ENCODE data around the gene GRID2IP.
"Not testable (repeated sequence)": the region's sequence is repeated elsewhere in the genome, so short reads cannot be mapped to it uniquely, and the experiment has no call there.

Gene GRID2IP

DNA sequence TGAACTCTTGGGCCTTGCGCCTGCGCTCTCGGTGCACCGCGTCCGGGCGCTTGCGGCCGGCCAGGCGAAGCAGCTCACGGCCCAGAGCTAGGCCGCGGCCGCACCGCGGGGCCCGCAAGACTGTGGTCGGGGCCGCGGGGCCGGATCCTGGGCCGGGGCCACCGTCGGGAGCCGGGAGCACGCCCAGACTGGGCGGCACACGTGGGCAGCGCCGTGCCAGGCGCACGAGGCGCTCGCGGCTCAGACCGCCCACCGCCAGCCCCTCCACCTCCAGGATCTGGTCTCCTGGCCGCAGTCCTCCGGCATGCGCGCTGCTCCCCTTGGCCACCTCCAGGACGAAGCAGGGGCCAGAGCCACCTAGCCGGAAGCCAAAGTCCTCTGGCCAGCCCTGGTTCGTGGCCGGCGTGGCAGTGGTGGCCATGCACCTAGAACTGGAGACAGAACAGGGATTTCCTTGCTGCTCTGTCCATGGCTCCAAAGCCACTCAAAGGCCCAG lies at the start of gene GRID2IP:
TSS of gene GRID2IP (minus strand) at position 446 of the 496 bp plus-strand sequence. CDS start at position 421, 25 bp downstream.
- DNase-seq: no peak

GRCh38 chr7:6600093-6600492 lies 48.8 kb upstream of the GRID2IP start:
- no peak for DNase-seq

DNA sequence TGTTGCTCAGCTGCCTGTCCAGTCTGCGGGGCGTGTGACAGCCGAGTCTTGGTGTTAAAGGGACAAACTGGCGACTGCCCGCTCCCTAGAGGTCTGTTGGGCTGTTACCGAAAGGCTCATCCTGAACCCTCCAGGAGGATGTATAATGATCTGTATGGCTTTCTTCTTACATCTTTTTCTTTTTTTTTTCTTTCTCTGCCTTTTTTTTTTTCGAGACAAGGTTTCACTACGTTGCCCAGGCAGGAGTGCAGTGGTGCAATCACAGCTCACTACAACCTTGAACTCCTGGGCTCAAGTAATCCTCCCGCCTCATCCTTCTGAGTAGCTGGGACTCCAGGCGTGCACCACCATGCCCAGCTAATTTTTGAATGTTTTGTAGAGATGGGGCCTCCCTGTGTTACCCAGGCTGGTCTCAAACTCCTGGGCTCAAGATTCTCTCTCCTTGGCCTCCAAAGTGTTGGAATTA lies 39.4 kb upstream of the GRID2IP start:
- no peak for DNase-seq

GRCh38 chr7:6589829-6590644 lies 38.8 kb upstream of the GRID2IP start, which contains the start of gene INTS15:
Gene INTS15, plus strand, starts transcription at chr7:6590021. Its CDS starts 263 bp downstream, at chr7:6590284.
- peak; percentile 42 for DNase-seq

- no peak for DNase-seq
These were observed 38.0 kb upstream of the GRID2IP start for GRCh38 chr7:6589151-6589828.

- DNase-seq: no peak
These were observed 37.3 kb upstream of the GRID2IP start for GRCh38 chr7:6588566-6588965.

GRCh38 chr7:6585746-6586432 lies 34.6 kb upstream of the GRID2IP start:
- not testable (repeated sequence) for DNase-seq

- DNase-seq: no peak
These were observed 28.2 kb upstream of the GRID2IP start for GRCh38 chr7:6579446-6579845.

DNA sequence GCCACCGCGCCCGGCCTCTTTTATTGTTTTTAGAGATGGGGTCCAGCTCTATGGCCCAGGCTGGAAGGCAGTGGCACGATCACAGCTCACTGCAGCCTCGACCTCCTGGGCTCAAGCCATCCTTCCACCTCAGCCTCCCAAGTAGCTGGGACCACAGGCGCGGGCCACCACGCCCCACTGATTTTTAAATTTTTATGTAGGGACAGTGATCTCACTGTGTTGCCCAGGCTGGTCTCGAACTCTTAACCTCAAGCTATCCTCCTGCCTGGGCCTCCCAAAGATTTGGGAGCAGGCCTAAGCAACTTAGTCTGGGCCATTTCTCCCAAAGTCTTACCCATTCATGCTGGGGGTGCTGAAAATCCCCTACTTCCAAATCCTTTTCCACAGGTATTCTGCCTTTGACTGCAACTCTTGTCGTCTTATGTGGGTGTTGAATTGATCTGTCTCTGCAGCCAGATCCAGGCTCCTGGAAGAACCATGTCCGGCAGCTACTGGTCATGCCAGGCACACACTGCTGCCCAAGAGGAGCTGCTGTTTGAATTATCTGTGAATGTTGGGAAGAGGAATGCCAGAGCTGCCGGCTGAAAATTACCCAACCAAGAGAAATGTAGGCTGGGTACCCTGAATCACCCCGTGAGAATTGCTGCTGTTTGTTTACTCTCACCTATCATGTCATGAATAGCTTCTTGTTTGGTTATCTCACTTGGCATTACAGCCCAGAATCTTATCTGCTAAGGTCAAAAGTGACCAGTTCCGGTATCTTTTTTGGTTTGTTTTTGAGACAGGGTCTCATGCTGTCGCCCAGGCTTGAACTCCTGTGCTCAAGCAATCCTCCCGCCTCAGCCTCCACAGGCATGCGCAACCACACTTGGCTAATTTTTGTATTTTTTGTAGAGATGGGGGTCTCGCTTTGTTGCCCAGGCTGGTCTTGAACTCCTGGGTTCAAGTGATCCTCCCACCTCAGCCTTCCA lies 27.1 kb upstream of the GRID2IP start:
- no peak for DNase-seq

- DNase-seq: peak; percentile 39
These were observed 26.3 kb upstream of the GRID2IP start, which contains the start of gene ZDHHC4 for GRCh38 chr7:6577369-6578113. Gene ZDHHC4, plus strand, starts transcription at chr7:6577454. Its CDS starts 3,108 bp downstream, at chr7:6580562.

GRCh38 chr7:6576867-6577368 lies 25.7 kb upstream of the GRID2IP start:
- not testable (repeated sequence) for DNase-seq

GRCh38 chr7:6576024-6576866 lies 25.0 kb upstream of the GRID2IP start:
- DNase-seq: no peak

GRCh38 chr7:6575281-6576023 lies 24.2 kb upstream of the GRID2IP start:
- no peak for DNase-seq

GRCh38 chr7:6571160-6571779 lies 20.0 kb upstream of the GRID2IP start:
- no peak for DNase-seq

- no peak for DNase-seq
These were observed 16.6 kb upstream of the GRID2IP start for GRCh38 chr7:6567886-6568285.

- no peak for DNase-seq
These were observed 14.4 kb upstream of the GRID2IP start for GRCh38 chr7:6565655-6566054.

DNA sequence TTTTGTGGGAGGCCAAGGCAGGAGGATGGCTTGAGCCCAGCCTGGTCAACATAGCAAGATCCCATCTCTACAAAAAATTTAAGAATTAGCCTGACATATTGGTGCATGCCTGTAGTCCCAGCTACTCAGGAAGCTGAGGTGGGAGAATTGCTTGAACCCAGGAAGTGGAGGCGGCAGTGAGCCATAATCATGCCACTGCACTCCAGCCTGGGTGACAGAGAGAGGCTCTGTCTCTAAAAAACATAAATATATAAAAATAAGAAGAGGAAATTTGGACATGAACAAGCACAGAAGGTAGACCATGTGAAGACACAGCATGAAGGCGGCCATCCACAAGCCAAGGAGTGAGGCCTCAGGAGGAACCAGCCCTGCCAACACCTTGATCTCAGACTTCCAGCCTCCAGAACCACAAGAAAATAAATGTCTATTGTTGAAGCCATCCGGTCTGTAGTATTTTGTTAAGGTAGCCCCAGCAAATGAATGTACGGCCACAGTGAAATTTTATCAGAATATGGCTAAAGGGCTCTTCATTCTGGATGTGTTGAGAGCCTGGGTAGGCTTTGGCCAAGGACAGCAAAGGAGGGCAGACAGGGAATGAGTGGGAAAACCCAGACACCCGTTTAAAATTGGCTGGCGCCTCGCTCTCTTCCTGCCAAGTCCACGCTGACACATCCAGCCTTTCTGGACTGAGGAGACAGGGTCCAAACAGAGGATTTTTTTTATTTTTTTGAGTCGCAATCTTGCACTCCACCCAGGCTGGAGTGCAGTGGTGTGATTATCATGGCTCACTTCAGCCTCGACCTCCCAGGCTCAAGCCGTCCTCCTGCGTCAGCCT lies 12.9 kb upstream of the GRID2IP start:
- DNase-seq: no peak

DNA sequence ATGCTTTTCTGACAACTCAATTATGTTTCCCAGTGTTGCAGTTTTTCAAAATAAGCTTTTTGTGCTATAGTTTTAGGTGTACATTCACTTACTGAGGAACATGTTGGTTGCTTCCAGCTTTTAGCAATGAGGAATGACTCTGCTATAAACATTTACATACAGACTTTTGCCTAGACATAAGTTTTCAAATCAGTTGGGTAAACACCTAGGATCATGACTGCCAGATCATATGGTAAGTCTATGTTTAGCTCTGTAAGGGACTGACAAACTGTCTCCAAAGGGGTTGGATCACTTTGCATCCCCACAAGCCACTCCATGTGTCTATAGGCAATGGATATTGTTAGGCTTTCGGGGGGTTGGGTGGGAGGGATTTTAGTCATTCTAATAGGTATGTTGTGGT lies 10.8 kb upstream of the GRID2IP start:
- DNase-seq: no peak

Data from NCI-H1417 treated with DMSO at 0.1 percent for 48 hours (cell line).